Muscle layer of duodenum (tissue), 2 donors: ENCODE data around the gene RPS5.
A peak's percentile ranks its signal among the peaks of the same experiment; 100 is the strongest.
"Not testable (repeated sequence)": the region's sequence is repeated elsewhere in the genome, so short reads cannot be mapped to it uniquely, and the experiment has no call there.

Source experiments
- H3K27ac ChIP-seq: one replicate; pipeline ENCODE4 v1.7.0; 2013; ENCODE audit warnings: mild to moderate bottlenecking, low read length
- H3K27me3 ChIP-seq: one replicate; pipeline ENCODE4 v1.7.0; 2013; ENCODE audit warnings: low read depth, mild to moderate bottlenecking, control low read depth, low read length
- H3K36me3 ChIP-seq, 2 donors: one replicate each; pipeline ENCODE4 v1.7.0; 2013; ENCODE audit warnings: low read length in 2 of 2, control low read depth in 1 of 2, mild to moderate bottlenecking in 1 of 2; ENCODE audit not compliant: insufficient read depth in 2 of 2, control insufficient read depth in 1 of 2
- H3K4me1 ChIP-seq, 2 donors: one replicate each; pipeline ENCODE4 v1.7.0; 2013; ENCODE audit warnings: low read length in 2 of 2, mild to moderate bottlenecking in 2 of 2, control low read depth in 1 of 2, moderate library complexity in 1 of 2; ENCODE audit not compliant: insufficient read depth in 2 of 2, control insufficient read depth in 1 of 2
- H3K4me3 ChIP-seq, 2 donors: one replicate each; pipeline ENCODE4 v1.7.0; 2013; ENCODE audit warnings: low read length in 2 of 2, low read depth in 1 of 2, mild to moderate bottlenecking in 1 of 2
- H3K9me3 ChIP-seq, 2 donors: one replicate each; pipeline ENCODE4 v1.7.0; 2013; ENCODE audit warnings: low read length in 2 of 2, control low read depth in 1 of 2, mild to moderate bottlenecking in 1 of 2; ENCODE audit not compliant: control insufficient read depth in 1 of 2
- donor health status: healthy.

RPS5 gene

GRCh38 chr19:58428617-58429016 is 41.5 kb downstream of the RPS5 start:
- peaks cover 63 to 72% of the 10 kb centered on the region in 2 donors for H3K9me3 ChIP-seq
- H3K36me3 ChIP-seq, result peaks cover 0 to 52% of the 10 kb centered on the region in 2 donors
- H3K4me1 ChIP-seq, result no peaks in the 10 kb centered on the region
- H3K27ac ChIP-seq, result no peak overlapping the region
- H3K27me3 ChIP-seq, result no peaks in the 10 kb centered on the region
- peak overlapping the region in 1 of 2 donors; percentile 12 for H3K4me3 ChIP-seq

DNA sequence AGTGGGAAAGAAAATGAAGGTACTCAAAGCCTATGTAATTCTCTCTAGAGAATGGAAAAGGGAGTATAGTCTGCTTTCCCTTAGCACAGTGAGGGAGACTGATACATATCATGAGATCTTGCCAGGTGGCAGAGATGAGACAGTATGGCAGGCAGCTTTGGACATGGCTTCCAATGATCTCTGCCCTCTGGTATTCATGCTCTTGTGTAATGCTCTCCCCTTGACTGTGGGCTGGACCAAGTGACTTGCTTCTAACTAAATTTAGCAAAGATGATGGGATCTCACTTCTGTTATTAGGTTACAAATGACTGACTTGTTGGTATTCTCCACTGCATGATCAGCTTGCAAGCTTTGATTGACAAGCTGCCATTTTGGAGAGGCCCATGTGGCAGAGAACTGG is 42.7 kb downstream of the RPS5 start:
- Histone ChIP-seq H3K9me3 (peaks cover 74 to 83% of the 10 kb centered on the region in 2 donors), H3K36me3 (peaks cover 10 to 62% of the 10 kb centered on the region in 2 donors), H3K27me3 (no peaks in the 10 kb centered on the region), H3K4me1 (no peaks in the 10 kb centered on the region), H3K27ac (no peak overlapping the region), H3K4me3 (peak overlapping the region in 1 of 2 donors; percentile 63)

DNA sequence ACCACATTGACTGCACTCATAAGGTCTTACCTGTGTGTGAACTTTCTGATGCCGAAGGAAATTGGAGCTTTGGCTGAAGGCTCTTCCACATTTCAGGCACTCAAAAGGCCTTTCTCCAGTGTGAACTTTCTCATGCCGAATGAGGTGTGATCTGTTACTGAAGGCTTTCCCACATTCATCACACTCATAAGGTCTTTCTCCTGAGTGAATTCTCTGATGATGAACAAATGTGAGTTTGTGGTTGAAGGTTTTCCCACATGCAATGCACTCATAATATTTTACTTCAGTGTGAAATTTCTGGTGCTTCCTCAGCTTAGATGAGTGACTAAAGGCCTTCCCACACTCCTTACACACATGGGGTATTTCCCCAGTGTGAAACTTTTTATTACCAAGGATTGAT is 47.1 kb downstream of the RPS5 start:
- Histone ChIP-seq H3K4me3 (peak overlapping the region; percentile 45 to 63), H3K27me3 (no peaks in the 10 kb centered on the region), H3K36me3 (peaks cover 30 to 86% of the 10 kb centered on the region in 2 donors), H3K9me3 (peaks cover 82 to 94% of the 10 kb centered on the region in 2 donors), H3K27ac (no peak overlapping the region), H3K4me1 (peaks cover under 1 to 4% of the 10 kb centered on the region in 2 donors)

DNA sequence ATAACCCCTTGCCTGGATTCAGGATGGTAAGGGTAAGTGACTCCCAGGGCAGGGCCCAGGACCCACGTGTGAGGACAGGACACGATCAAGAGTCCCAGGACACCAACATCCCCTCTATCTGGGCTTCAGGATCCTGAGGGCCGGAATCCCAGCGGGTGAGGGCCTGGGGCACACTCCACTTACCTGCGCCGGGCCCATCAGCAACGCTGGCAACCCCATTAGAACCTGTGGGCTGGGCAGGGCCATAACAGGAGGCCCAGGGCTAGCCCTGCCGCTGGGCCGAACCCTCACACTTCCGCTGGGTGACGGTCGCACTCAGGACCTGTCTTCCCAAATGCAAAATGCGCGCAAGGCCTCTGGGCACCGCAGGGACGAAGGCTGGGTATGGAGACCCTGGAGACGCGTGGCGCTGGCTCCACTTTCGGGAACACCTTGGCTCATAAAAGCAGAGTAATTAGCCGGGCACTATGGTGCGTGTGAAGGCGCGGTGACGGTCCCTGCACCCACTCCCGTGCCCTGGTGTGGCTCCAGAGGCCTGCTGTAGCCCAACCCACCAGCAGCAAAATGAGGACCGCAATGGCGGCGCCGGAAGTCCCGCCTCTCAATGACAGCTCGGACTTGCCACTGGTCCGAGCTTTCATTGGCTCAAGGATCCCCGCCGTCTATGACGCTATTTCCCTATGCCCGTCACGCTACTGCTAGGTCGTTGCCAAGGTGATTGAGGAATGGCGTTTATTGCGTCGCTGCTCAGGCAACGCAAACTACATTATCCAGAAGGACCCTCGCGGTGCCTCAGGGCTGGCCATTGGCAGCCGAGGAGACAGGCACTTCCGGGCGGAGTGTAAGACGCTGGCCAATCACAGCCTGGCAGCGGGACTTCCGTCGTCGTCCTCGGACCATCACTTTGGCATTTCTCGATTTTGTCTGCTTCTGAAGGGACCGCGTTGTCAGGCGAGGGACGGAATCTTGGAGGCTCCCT is 52.8 kb downstream of the RPS5 start, which contains the start of gene ZNF132:
TSS of gene ZNF132 (minus strand) at position 578 of the 979 bp plus-strand sequence. CDS start at position 246, 332 bp downstream.
- peak within 1 kb of the TSS; percentile 67 for H3K27ac ChIP-seq
- H3K4me3 ChIP-seq, result peak within 1 kb of the TSS; percentile 83 to 86
- no peaks in the 10 kb centered on the region for H3K27me3 ChIP-seq
- peaks cover 29 to 38% of the 10 kb centered on the region in 2 donors for H3K9me3 ChIP-seq
- peaks cover 19 to 34% of the 10 kb centered on the region in 2 donors for H3K36me3 ChIP-seq
- H3K4me1 ChIP-seq, result peaks cover 3 to 19% of the 10 kb centered on the region in 2 donors

GRCh38 chr19:58440556-58440955 is 53.5 kb downstream of the RPS5 start:
- peaks cover 23 to 32% of the 10 kb centered on the region in 2 donors for H3K9me3 ChIP-seq
- H3K4me1 ChIP-seq, result peaks cover 3 to 19% of the 10 kb centered on the region in 2 donors
- H3K36me3 ChIP-seq, result peaks cover 12 to 27% of the 10 kb centered on the region in 2 donors
- peak overlapping the region; percentile 83 to 86 for H3K4me3 ChIP-seq
- no peaks in the 10 kb centered on the region for H3K27me3 ChIP-seq
- H3K27ac ChIP-seq, result no peak overlapping the region

DNA sequence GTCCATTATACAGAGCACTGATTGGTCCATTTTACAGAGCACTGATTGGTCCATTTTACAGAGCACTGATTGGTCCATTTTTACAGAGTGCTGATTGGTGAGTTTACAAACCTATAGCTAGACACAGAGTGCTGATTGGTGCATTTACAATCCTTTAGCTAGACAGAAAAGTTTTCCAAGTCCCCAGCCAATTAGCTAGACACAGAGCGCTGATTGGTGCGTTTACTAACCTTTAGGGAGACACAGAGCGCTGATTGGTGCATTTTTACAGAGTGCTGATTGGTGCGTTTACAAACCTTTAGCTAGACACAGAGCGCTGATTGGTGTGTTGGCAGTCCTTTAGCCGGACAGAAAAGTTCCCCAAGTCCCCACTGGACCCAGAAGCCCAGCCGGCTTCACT is 55.9 kb downstream of the RPS5 start:
- not testable (repeated sequence) for H3K36me3 ChIP-seq
- Histone ChIP-seq H3K4me1 (peaks cover 3 to 19% of the 10 kb centered on the region in 2 donors), H3K9me3 (peaks cover 3 to 10% of the 10 kb centered on the region in 2 donors)

More for the DNA sequence above, 55.9 kb downstream of the RPS5 start:
- not testable (repeated sequence) for H3K4me3 ChIP-seq, H3K27ac ChIP-seq, H3K27me3 ChIP-seq
